CD14-positive monocyte (primary cell): ENCODE results near the gene MORN5. TPM values are rescaled to one million over a fixed set of nuclear protein-coding genes. Genes with fewer than 3 reads are reported as not detected.

ENCODE experiments used
- DNase-seq, 3 donors: peaks; one replicate each; pipeline ENCODE4 v3.0.0-alpha.2; 2011 to 2022
- H2AFZ ChIP-seq: 2 replicates; pipeline ENCODE4 v1.6.0; 2012; ENCODE audit warnings: mild to moderate bottlenecking, low read depth, low read length, inconsistent platforms; ENCODE audit not compliant: insufficient read depth, poor library complexity, severe bottlenecking
- H3K27ac ChIP-seq, 2 donors: 1 replicate in 1 of 2; 2 replicates in 1 of 2; pipeline ENCODE4 v1.5.1; 2012 to 2013; ENCODE audit warnings: low read length in 2 of 2, control low read depth in 1 of 2, inconsistent platforms in 1 of 2, low read depth in 1 of 2, mild to moderate bottlenecking in 1 of 2
- H3K27me3 ChIP-seq, 2 donors: one replicate each; pipeline versions ENCODE4 v1.6.0 to v1.6.1; 2011 to 2013; ENCODE audit warnings: low read length in 2 of 2; ENCODE audit not compliant: control insufficient read depth in 2 of 2, insufficient read depth in 2 of 2
- H3K36me3 ChIP-seq, 2 donors: replicated peaks in 1 of 2; 1 replicate in 1 of 2; 2 replicates in 1 of 2; pipeline versions ENCODE4 v1.5.1 to v1.6.1; 2012 to 2013; ENCODE audit warnings: low read length in 2 of 2, control low read depth in 1 of 2, inconsistent platforms in 1 of 2, mild to moderate bottlenecking in 1 of 2; ENCODE audit not compliant: insufficient read depth in 2 of 2, control insufficient read depth in 1 of 2
- H3K4me1 ChIP-seq, 2 donors: 1 replicate in 1 of 2; 2 replicates in 1 of 2; pipeline versions ENCODE4 v1.5.1 to v1.6.1; 2012 to 2013; ENCODE audit warnings: low read length in 2 of 2, control low read depth in 1 of 2, inconsistent platforms in 1 of 2, mild to moderate bottlenecking in 1 of 2, moderate library complexity in 1 of 2; ENCODE audit not compliant: insufficient read depth in 2 of 2, control insufficient read depth in 1 of 2
- H3K4me2 ChIP-seq: replicated peaks from 2 replicates; pipeline ENCODE3; 2012; ENCODE audit warnings: low read length, moderate library complexity, mild to moderate bottlenecking; ENCODE audit not compliant: poor library complexity, severe bottlenecking; ENCODE audit errors: extremely low read depth
- H3K4me3 ChIP-seq, 3 experiments: fragments of 200-600 bp in 1 of 3; sonication (generic) in 1 of 3; replicated peaks in 1 of 3; 1 replicate in 2 of 3; 2 replicates in 1 of 3; pipeline ENCODE4 v1.5.1; 2011 to 2013; ENCODE audit warnings: low read length in 3 of 3, mild to moderate bottlenecking in 3 of 3, control low read depth in 2 of 3, low read depth in 2 of 3, inconsistent platforms in 1 of 3, moderate library complexity in 1 of 3
- H3K79me2 ChIP-seq: 2 replicates; pipeline ENCODE4 v1.6.0; 2012; ENCODE audit warnings: mild to moderate bottlenecking, control low read depth, inconsistent platforms, low read length, moderate library complexity; ENCODE audit not compliant: insufficient read depth
- H3K9ac ChIP-seq: 2 replicates; pipeline ENCODE4 v1.6.0; 2017; ENCODE audit warnings: low read length, mild to moderate bottlenecking; ENCODE audit not compliant: insufficient read depth, poor library complexity, severe bottlenecking
- H3K9me3 ChIP-seq, 2 donors: replicated peaks in 1 of 2; 1 replicate in 1 of 2; 2 replicates in 1 of 2; pipeline versions ENCODE4 v1.5.1 to v1.6.1; 2012 to 2013; ENCODE audit warnings: low read length in 2 of 2, control low read depth in 1 of 2; ENCODE audit not compliant: control insufficient read depth in 1 of 2, insufficient read depth in 1 of 2
- H4K20me1 ChIP-seq: 2 replicates; pipeline ENCODE4 v1.6.0; 2012; ENCODE audit warnings: mild to moderate bottlenecking, low read length, control low read depth, moderate library complexity; ENCODE audit not compliant: insufficient read depth
- H3K27ac Mint-ChIP-seq, 7 donors: one replicate each; pipeline ENCODE4 v1.8.0; 2020; ENCODE audit warnings: mild to moderate bottlenecking in 7 of 7, mixed read lengths in 7 of 7, moderate library complexity in 6 of 7, inconsistent platforms in 2 of 7
- H3K27me3 Mint-ChIP-seq, 3 donors: one replicate each; pipeline ENCODE4 v1.8.0; 2021 to 2022; ENCODE audit warnings: low read depth in 3 of 3, mild to moderate bottlenecking in 3 of 3, mixed read lengths in 3 of 3, moderate library complexity in 3 of 3, inconsistent platforms in 1 of 3
- H3K36me3 Mint-ChIP-seq, 2 donors: one replicate each; pipeline ENCODE4 v1.8.0; 2020; ENCODE audit warnings: mixed read lengths in 2 of 2, inconsistent platforms in 1 of 2, mild to moderate bottlenecking in 1 of 2
- H3K4me1 Mint-ChIP-seq: one replicate; pipeline ENCODE4 v1.8.0; 2020; ENCODE audit warnings: mild to moderate bottlenecking, mixed read lengths
- H3K4me3 Mint-ChIP-seq, 2 donors: one replicate each; pipeline ENCODE4 v1.8.0; 2020; ENCODE audit warnings: mild to moderate bottlenecking in 2 of 2, mixed read lengths in 2 of 2, moderate library complexity in 1 of 2
- H3K9me3 Mint-ChIP-seq, 7 donors: one replicate each; pipeline ENCODE4 v1.8.0; 2020 to 2022; ENCODE audit warnings: mixed read lengths in 7 of 7, mild to moderate bottlenecking in 6 of 7, moderate library complexity in 6 of 7, inconsistent platforms in 2 of 7
- CTCF ChIP-seq: fragments of 200-600 bp; IDR thresholded peaks from one replicate; pipeline ENCODE4 v1.8.0; 2022; ENCODE audit warnings: antibody characterized with exemption, mild to moderate bottlenecking
- WGBS: methylation state at CpG from one replicate; pipeline ENCODE4 v1.1.5; 2013; ENCODE audit warnings: missing lambda C conversion rate; ENCODE audit not compliant: insufficient coverage; 5-methylcytosine and 5-hydroxymethylcytosine counted together
- intact Hi-C, 2 donors: fragments of 100-400 bp; cut with micrococcal nuclease; formaldehyde crosslinking; loops; one replicate each; pipeline versions ENCODE4 v1.15.0 to v1.15.1; 2023
- polyA plus RNA-seq, 3 donors: library from polyadenylated mRNA; depleted of rRNA in 1 of 3; unstranded in 2 of 3; stranded (reverse) in 1 of 3; fragments of 300-500 nt in 2 of 3; fragments of >200 nt in 1 of 3; fragmentation: Illumina TruSeq in 2 of 3; gene quantifications; 1 replicate in 2 of 3; 2 replicates in 1 of 3; pipeline ENCODE4 v1.2.3, GENCODE V29; 2012 to 2021

The MORN5 gene
- polyA plus RNA-seq, 3 donors: not detected

DNA sequence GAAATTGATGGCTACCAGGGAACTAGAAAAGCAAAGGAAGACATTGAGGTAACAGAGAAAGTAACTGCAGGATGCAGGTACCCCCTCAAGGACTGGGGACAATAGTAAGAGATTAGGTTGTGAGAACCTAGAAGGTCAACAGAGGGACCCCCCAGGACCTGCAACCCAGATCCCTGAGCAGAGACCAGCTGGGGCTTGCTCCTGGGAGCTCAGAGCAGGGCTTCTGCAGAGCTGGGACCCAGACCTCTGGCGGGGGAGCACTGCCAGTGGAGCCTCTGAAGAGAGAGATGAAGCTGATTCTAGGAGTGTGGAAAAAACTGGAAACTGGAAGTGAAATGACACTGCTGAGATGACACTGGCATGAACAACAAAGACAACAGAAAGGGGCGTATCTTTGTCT, 17.2 kb downstream of the MORN5 start:
- H3K27me3 ChIP-seq: no peaks in the 10 kb centered on the region
- no peak overlapping the region for H3K4me3 Mint-ChIP-seq
- no peaks in the 10 kb centered on the region for H4K20me1 ChIP-seq
- no peak overlapping the region for H3K9ac ChIP-seq
- no peak overlapping the region for H3K4me2 ChIP-seq
- no peak overlapping the region for H3K27ac Mint-ChIP-seq
- no peaks in the 10 kb centered on the region for H3K4me1 Mint-ChIP-seq
- no peaks in the 10 kb centered on the region for H3K9me3 ChIP-seq
- 100% methylated on average over 1 of the region's 2 CpGs for WGBS
- H3K36me3 Mint-ChIP-seq: no peaks in the 10 kb centered on the region
- no peak overlapping the region for H3K4me3 ChIP-seq
- no peaks in the 10 kb centered on the region for H3K4me1 ChIP-seq
- no peak overlapping the region for H2AFZ ChIP-seq
- H3K27me3 Mint-ChIP-seq: peaks cover 9 to 15% (median 10%) of the 10 kb centered on the region in 3 donors
- H3K79me2 ChIP-seq: no peaks in the 10 kb centered on the region
- H3K36me3 ChIP-seq: no peaks in the 10 kb centered on the region
- peaks cover 0 to 2% (median 0%) of the 10 kb centered on the region in 7 donors for H3K9me3 Mint-ChIP-seq
- DNase-seq: no peak
- intact Hi-C loops: no loop called here
- no peak overlapping the region for H3K27ac ChIP-seq
- TF ChIP-seq CTCF: no peak

DNA sequence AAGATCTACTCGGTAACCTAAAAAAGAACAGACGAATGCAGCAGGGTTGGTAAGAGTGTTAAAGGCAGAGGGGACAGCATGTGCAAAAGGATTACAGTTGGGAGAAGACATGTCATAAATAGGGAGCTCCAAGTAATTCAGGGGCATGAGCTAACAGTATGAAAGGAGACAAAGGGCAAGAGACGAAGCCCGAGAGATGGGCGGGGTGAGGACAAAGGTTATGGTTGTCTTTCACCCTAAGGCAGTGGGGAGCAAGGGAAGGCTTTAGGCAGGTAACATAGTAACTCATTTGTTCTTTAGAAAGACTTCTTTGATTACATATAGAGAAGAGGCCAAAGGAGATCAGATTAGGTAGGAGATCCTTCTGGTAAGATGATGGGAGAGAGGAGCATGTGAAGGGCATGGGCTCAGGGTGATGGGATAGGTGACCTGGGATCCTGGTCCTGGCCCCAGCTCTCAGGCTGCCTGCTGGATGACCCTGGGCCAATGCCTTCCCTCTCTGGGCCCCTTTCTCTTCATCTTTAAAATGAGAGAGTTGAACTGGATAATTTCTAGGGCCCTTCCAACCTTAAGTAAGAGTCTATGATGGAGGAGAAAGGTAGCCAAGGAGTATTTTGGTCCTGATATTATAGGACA, 19.5 kb downstream of the MORN5 start:
- H3K27me3 Mint-ChIP-seq: peaks cover 0 to 11% (median 9%) of the 10 kb centered on the region in 3 donors

More for the DNA sequence above, 19.5 kb downstream of the MORN5 start:
- Mint-ChIP-seq H3K27ac (no peak overlapping the region), H3K36me3 (no peaks in the 10 kb centered on the region), H3K4me1 (no peaks in the 10 kb centered on the region), H3K4me3 (no peak overlapping the region), H3K9me3 (peaks cover 0 to 2% (median 0%) of the 10 kb centered on the region in 7 donors)
- Histone ChIP-seq H3K9me3 (no peaks in the 10 kb centered on the region), H3K4me2 (no peak overlapping the region), H2AFZ (no peak overlapping the region), H3K36me3 (no peaks in the 10 kb centered on the region), H3K27me3 (no peaks in the 10 kb centered on the region), H4K20me1 (no peaks in the 10 kb centered on the region), H3K27ac (no peak overlapping the region), H3K79me2 (no peaks in the 10 kb centered on the region), H3K9ac (no peak overlapping the region), H3K4me3 (no peak overlapping the region), H3K4me1 (no peaks in the 10 kb centered on the region)
- TF ChIP-seq CTCF: no peak
- no peak for DNase-seq
- intact Hi-C loops: no loop called here
- 94% methylated on average over 2 of the region's 5 CpGs for WGBS
